ENCODE data around the gene CPVL. TPM values are rescaled to one million over a fixed set of nuclear protein-coding genes. Genes with fewer than 3 reads are reported as not detected.

CPVL gene
- total RNA-seq, 1 donor from 2014 or later, result 30.2 TPM

GRCh38 chr7:29192323-29192722, 46.0 kb upstream of the CPVL start:
- TF ChIP-seq CTCF (conservative IDR thresholded peaks at IDR 0.05), result no peak
- Mint-ChIP-seq H3K4me1 (ENCODE audit: unreplicated experiment) (peaks cover 28% of the 10 kb centered on the region), H3K27ac (peak overlapping the region; percentile 86)

GRCh38 chr7:29190349-29191045, 44.2 kb upstream of the CPVL start:
- no peaks in the 10 kb centered on the region for H3K36me3 Mint-ChIP-seq
- peak overlapping the region; percentile 92 for H3K27ac Mint-ChIP-seq
- no peaks in the 10 kb centered on the region for H3K9me3 Mint-ChIP-seq
- no peak for TF ChIP-seq CTCF (conservative IDR thresholded peaks at IDR 0.05)
- H3K4me1 Mint-ChIP-seq (ENCODE audit: unreplicated experiment), result peaks cover 25% of the 10 kb centered on the region
- peaks cover 26% of the 10 kb centered on the region for H3K27me3 Mint-ChIP-seq
- no peak for DNase-seq (ENCODE audit: extremely low spot score, unreplicated experiment)
- H3K4me3 Mint-ChIP-seq, result peak overlapping the region; percentile 83

More at GRCh38 chr7:29192323-29192722, 46.0 kb upstream of the CPVL start:
- Mint-ChIP-seq H3K4me3 (peak overlapping the region; percentile 60), H3K36me3 (no peaks in the 10 kb centered on the region), H3K9me3 (no peaks in the 10 kb centered on the region), H3K27me3 (peaks cover 41% of the 10 kb centered on the region)
- no peak for DNase-seq (ENCODE audit: extremely low spot score, unreplicated experiment)

- H3K4me1 Mint-ChIP-seq (ENCODE audit: unreplicated experiment), result peaks cover 21% of the 10 kb centered on the region
- no peaks in the 10 kb centered on the region for H3K9me3 Mint-ChIP-seq
- H3K27me3 Mint-ChIP-seq, result peaks cover 22% of the 10 kb centered on the region
- H3K36me3 Mint-ChIP-seq, result no peaks in the 10 kb centered on the region
- peak; percentile 87 for TF ChIP-seq CTCF (conservative IDR thresholded peaks at IDR 0.05)
- peak; percentile 79 for DNase-seq (ENCODE audit: extremely low spot score, unreplicated experiment)
- peak overlapping the region; percentile 92 for H3K27ac Mint-ChIP-seq
- peak overlapping the region; percentile 83 for H3K4me3 Mint-ChIP-seq
Measured at GRCh38 chr7:29189743-29190201, 43.4 kb upstream of the CPVL start.

- H3K4me1 Mint-ChIP-seq (ENCODE audit: unreplicated experiment), result peaks cover 16% of the 10 kb centered on the region
- no peak for DNase-seq (ENCODE audit: extremely low spot score, unreplicated experiment)
- no peaks in the 10 kb centered on the region for H3K27me3 Mint-ChIP-seq
- H3K4me3 Mint-ChIP-seq, result no peak overlapping the region
- no peak overlapping the region for H3K27ac Mint-ChIP-seq
- no peaks in the 10 kb centered on the region for H3K9me3 Mint-ChIP-seq
- H3K36me3 Mint-ChIP-seq, result no peaks in the 10 kb centered on the region
- TF ChIP-seq CTCF (conservative IDR thresholded peaks at IDR 0.05), result no peak
Measured at GRCh38 chr7:29185613-29186012, 39.3 kb upstream of the CPVL start.

GRCh38 chr7:29184599-29184998, 38.3 kb upstream of the CPVL start:
- Mint-ChIP-seq H3K27me3 (no peaks in the 10 kb centered on the region), H3K36me3 (no peaks in the 10 kb centered on the region), H3K4me3 (no peak overlapping the region), H3K27ac (no peak overlapping the region), H3K9me3 (no peaks in the 10 kb centered on the region), H3K4me1 (ENCODE audit: unreplicated experiment) (peaks cover 5% of the 10 kb centered on the region)
- no peak for DNase-seq (ENCODE audit: extremely low spot score, unreplicated experiment)
- TF ChIP-seq CTCF (conservative IDR thresholded peaks at IDR 0.05), result no peak
